ENCODE data around the gene RASGRP2. TPM values are rescaled to one million over a fixed set of nuclear protein-coding genes. Genes with fewer than 3 reads are reported as not detected.

Gene RASGRP2
- total and polyA plus RNA-seq, 2 of the 8 experiments (the other 6 are each of a cell fraction or from before 2014, with no cell fraction given), result 40.6 to 45.7 TPM

DNA sequence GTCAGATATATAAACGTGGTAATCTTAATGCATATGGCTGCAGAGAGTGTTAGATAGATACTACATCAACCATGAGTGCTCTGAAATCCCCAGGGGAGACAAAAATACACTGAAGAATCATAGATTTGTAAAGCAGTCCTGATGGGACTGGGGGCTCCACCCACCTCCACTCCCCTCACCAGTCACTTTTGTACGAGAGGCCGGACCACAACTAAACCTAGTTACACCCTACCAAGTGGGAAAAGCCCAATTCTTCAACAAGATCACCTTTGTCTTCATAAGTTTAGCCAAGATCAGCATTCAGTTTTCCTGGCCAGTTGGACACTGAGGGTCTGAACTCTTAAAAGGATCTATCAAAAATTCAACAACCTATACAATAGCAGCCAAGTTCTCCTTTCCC is 32.9 kb upstream of the RASGRP2 start:
- no peak overlapping the region for H2AK5ac ChIP-seq (ENCODE audit: low read depth, low read length)
- no peak overlapping the region for H2BK15ac ChIP-seq (ENCODE audit: low read length)
- H2BK20ac ChIP-seq (ENCODE audit: low read length), result no peak overlapping the region
- WGBS, 2 experiments (ENCODE audit: extremely low coverage in 1 of 2, insufficient coverage in 1 of 2, insufficient read length in 1 of 2, insufficient replicate concordance in 2 of 2, low coverage in 1 of 2, low lambda C conversion rate in 2 of 2, missing lambda C conversion rate in 1 of 2), result 77% methylated on average over 3 of the region's 3 CpGs; no CpG with 5 or more reads in 1 of the 2 experiments
- H3K27me3 ChIP-seq (replicated peaks in 1 of 4; ENCODE audit: control insufficient read depth in 3 of 4, extremely low read depth in 1 of 4, insufficient read depth in 3 of 4, low read length in 3 of 4), result no peaks in the 10 kb centered on the region
- DNase-seq (ENCODE audit: low read depth in 1 of 2, low spot score in 2 of 2) (no peak), FAIRE-seq (no peak)
- H3K4me3 ChIP-seq (ENCODE audit: extremely low read depth in 1 of 4, insufficient read depth in 2 of 4, low read depth in 3 of 4, low read length in 4 of 4), result peak overlapping the region; percentile 69 to 99 (median 95)
- H3K18ac ChIP-seq (ENCODE audit: extremely low read depth, low read length), result no peak overlapping the region
- H3K23ac ChIP-seq (ENCODE audit: insufficient read length), result no peak overlapping the region
- peak overlapping the region; percentile 34 to 65 (median 50); a peak in 5 of 7 replicates for H3K9ac ChIP-seq (replicated peaks in 1 of 4; ENCODE audit: extremely low read depth in 1 of 4, low read depth in 3 of 4, low read length in 3 of 4)
- no peak overlapping the region for H2BK5ac ChIP-seq (ENCODE audit: low read depth, low read length)
- H3K23me2 ChIP-seq (ENCODE audit: low read depth, low read length), result peaks cover 9% of the 10 kb centered on the region
- peaks cover 32 to 37% of the 10 kb centered on the region in 2 experiments for H4K20me1 ChIP-seq (replicated peaks in 1 of 2; ENCODE audit: control insufficient read depth in 1 of 2, insufficient read depth in 2 of 2, low read length in 2 of 2)
- H4K5ac ChIP-seq (ENCODE audit: insufficient read length, low read depth, low read length), result no peak overlapping the region
- no peak overlapping the region for H2BK120ac ChIP-seq (replicated peaks; ENCODE audit: low read depth, low read length)
- ChIA-PET CTCF (ENCODE audit: partially characterized antibody) (interaction anchor here (1.2 to 23.6 kb wide), 4 partner anchors 9 to 72 kb away, joined by 3 to 376 read pairs (median 22); partner anchors contain the start of gene RASGRP2), POLR2A (ENCODE audit: partially characterized antibody) (interaction anchor here (0.5 to 29.2 kb wide), 12 partner anchors 11 to 535 kb away, joined by 3 to 1087 read pairs (median 4); partner anchors contain the start of genes EHD1, PYGM and RASGRP2)
- H4K8ac ChIP-seq (ENCODE audit: extremely low read depth, insufficient read depth, low read length), result no peak overlapping the region
- H4K91ac ChIP-seq (replicated peaks; ENCODE audit: insufficient read length, low read length), result no peak overlapping the region
- peak overlapping the region; percentile 84 to 92 for H3K4me2 ChIP-seq (ENCODE audit: insufficient read depth in 1 of 2, low read depth in 2 of 2, low read length in 2 of 2)
- H3K14ac ChIP-seq (ENCODE audit: insufficient read length), result no peak overlapping the region
- H3K9me3 ChIP-seq (ENCODE audit: insufficient read depth in 2 of 2, low read depth in 1 of 2, low read length in 1 of 2), result no peaks in the 10 kb centered on the region
- peaks cover 40 to 53% (median 50%) of the 10 kb centered on the region in 4 experiments for H3K36me3 ChIP-seq (ENCODE audit: control insufficient read depth in 2 of 4, insufficient read depth in 4 of 4, low read length in 3 of 4)
- H3K27ac ChIP-seq (ENCODE audit: low read depth, low read length), result no peak overlapping the region
- H2BK12ac ChIP-seq (ENCODE audit: low read depth, low read length), result no peak overlapping the region
- no peak overlapping the region for H2AFZ ChIP-seq (ENCODE audit: low read length)
- H3K4ac ChIP-seq (replicated peaks; ENCODE audit: insufficient read length, low read depth, low read length), result no peak overlapping the region
- peaks cover 2 to 6% (median 5%) of the 10 kb centered on the region in 4 experiments; a peak in 5 of 7 replicates for H3K4me1 ChIP-seq (replicated peaks in 1 of 4; ENCODE audit: control insufficient read depth in 3 of 4, insufficient read depth in 4 of 4, low read length in 3 of 4)
- H3K79me2 ChIP-seq (ENCODE audit: control insufficient read depth in 1 of 2, insufficient read depth in 2 of 2, low read length in 2 of 2), result peaks cover 30 to 57% of the 10 kb centered on the region in 2 experiments
- H3K56ac ChIP-seq (replicated peaks; ENCODE audit: insufficient read length, low read depth, low read length), result no peak overlapping the region
- H3K79me1 ChIP-seq (ENCODE audit: low read depth, low read length), result peaks cover 9% of the 10 kb centered on the region
- TF ChIP-seq SAP30 (IDR thresholded peaks at IDR 0.05; ENCODE audit: insufficient read depth, insufficient replicate concordance, low read length) (no peak), SUZ12 (IDR thresholded peaks at IDR 0.05; ENCODE audit: low read length) (no peak), SIX5 (IDR thresholded peaks at IDR 0.05; ENCODE audit: low read depth, low read length) (no peak), TAF1 (IDR thresholded peaks at IDR 0.05; ENCODE audit: low read depth, low read length) (no peak), HDAC2 (IDR thresholded peaks at IDR 0.05; ENCODE audit: borderline replicate concordance in 1 of 2, low read depth in 2 of 2, low read length in 2 of 2) (no peak), SP2 (IDR thresholded peaks at IDR 0.05; ENCODE audit: low read length) (no peak), CBX5 (IDR thresholded peaks at IDR 0.05; ENCODE audit: low read depth, low read length) (no peak), ZNF274 (IDR thresholded peaks at IDR 0.05; ENCODE audit: borderline replicate concordance, extremely low read depth, low read length) (no peak), CREB1 (IDR thresholded peaks at IDR 0.05) (no peak), CEBPB (IDR thresholded peaks at IDR 0.05; ENCODE audit: low read depth, low read length) (no peak), CHD1 (IDR thresholded peaks at IDR 0.05; ENCODE audit: low read depth, low read length) (no peak)
- TF ChIP-seq, protein P1, sequence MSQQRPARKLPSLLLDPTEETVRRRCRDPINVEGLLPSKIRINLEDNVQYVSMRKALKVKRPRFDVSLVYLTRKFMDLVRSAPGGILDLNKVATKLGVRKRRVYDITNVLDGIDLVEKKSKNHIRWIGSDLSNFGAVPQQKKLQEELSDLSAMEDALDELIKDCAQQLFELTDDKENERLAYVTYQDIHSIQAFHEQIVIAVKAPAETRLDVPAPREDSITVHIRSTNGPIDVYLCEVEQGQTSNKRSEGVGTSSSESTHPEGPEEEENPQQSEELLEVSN (IDR thresholded peaks at IDR 0.05), result no peak
